ENCODE data around the gene CRTAP.

DNA sequence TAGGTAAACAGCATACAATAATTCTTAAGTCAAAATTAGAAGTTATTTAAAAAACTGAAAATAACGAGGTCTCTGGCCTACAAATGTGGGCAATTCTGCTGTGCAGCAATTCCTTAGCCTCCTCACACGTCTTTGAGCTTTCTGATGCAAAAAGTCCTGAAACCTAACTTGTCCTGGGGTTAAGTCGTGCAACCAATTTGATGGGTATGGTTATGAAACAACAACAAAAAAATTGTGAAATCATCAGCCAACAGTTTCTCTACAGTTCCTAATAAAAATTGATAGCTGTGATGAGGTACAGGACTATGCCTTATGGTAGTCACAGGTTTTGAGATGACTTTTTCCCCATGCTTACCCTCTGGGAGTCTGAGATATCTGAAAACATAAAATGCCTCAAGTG lies 10.3 kb upstream of the CRTAP start:
- TF ChIP-seq, protein P1, sequence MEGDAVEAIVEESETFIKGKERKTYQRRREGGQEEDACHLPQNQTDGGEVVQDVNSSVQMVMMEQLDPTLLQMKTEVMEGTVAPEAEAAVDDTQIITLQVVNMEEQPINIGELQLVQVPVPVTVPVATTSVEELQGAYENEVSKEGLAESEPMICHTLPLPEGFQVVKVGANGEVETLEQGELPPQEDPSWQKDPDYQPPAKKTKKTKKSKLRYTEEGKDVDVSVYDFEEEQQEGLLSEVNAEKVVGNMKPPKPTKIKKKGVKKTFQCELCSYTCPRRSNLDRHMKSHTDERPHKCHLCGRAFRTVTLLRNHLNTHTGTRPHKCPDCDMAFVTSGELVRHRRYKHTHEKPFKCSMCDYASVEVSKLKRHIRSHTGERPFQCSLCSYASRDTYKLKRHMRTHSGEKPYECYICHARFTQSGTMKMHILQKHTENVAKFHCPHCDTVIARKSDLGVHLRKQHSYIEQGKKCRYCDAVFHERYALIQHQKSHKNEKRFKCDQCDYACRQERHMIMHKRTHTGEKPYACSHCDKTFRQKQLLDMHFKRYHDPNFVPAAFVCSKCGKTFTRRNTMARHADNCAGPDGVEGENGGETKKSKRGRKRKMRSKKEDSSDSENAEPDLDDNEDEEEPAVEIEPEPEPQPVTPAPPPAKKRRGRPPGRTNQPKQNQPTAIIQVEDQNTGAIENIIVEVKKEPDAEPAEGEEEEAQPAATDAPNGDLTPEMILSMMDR (IDR thresholded peaks at IDR 0.05 in 8 of 11, conservative IDR thresholded peaks at IDR 0.05 in 3 of 11) = no peak
- TF ChIP-seq POLR2A (IDR thresholded peaks at IDR 0.05) = no peak
